Measurements from ENCODE around the gene ARL9.

The ARL9 gene

GRCh38 chr4:56466910-56467283 lies 38.7 kb upstream of the ARL9 start:
- peaks cover 17% of the 10 kb centered on the region for H3K4me1 ChIP-seq (ENCODE audit: low read length)
- TF ChIP-seq EZH2 (optimal IDR thresholded peaks at IDR 0.05; ENCODE audit: low read depth, low read length) (no peak), CTCF (IDR thresholded peaks at IDR 0.05; ENCODE audit: low read length) (no peak), EZH2phosphoT487 (IDR thresholded peaks at IDR 0.05; ENCODE audit: low read length) (no peak)

GRCh38 chr4:56467284-56468096 lies 38.1 kb upstream of the ARL9 start, which contains the start of gene SRP72:
Gene SRP72 (plus strand): TSS chr4:56467617. CDS start chr4:56467636, 19 bp downstream.
- H3K36me3 ChIP-seq (replicated peaks; ENCODE audit: insufficient read depth, low read length) = peaks cover 5% of the 10 kb centered on the region; the same call in 1 of the 2 replicates
- no peaks in the 10 kb centered on the region for H4K20me1 ChIP-seq (ENCODE audit: insufficient read depth, low read length)
- no peaks in the 10 kb centered on the region for H3K9me3 ChIP-seq (replicated peaks; ENCODE audit: insufficient read depth, low read length)
- peak within 1 kb of the TSS; percentile 73 for H3K27ac ChIP-seq (ENCODE audit: low read length)
- no peaks in the 10 kb centered on the region for H3K27me3 ChIP-seq (replicated peaks; ENCODE audit: insufficient read depth, low read length)
- H3F3A ChIP-seq (ENCODE audit: insufficient read depth, low read length) = peaks cover 12% of the 10 kb centered on the region
- no peaks in the 10 kb centered on the region for H3K9me2 ChIP-seq (replicated peaks; ENCODE audit: insufficient read depth, low read length)
- H3K4me3 ChIP-seq (ENCODE audit: low read length) = peak within 1 kb of the TSS; percentile 94
- H3K4me2 ChIP-seq (ENCODE audit: low read depth, low read length) = peak within 1 kb of the TSS; percentile 70
- peaks cover 87% of the 10 kb centered on the region for H3K79me2 ChIP-seq (ENCODE audit: low read length)
- no peak for TF ChIP-seq EZH2 (optimal IDR thresholded peaks at IDR 0.05; ENCODE audit: low read depth, low read length)
- no peak for TF ChIP-seq EZH2phosphoT487 (IDR thresholded peaks at IDR 0.05; ENCODE audit: low read length)
- TF ChIP-seq CTCF (IDR thresholded peaks at IDR 0.05; ENCODE audit: low read length) = no peak
- peak; percentile 89 for DNase-seq
- peak within 1 kb of the TSS; percentile 91 for H2AFZ ChIP-seq (ENCODE audit: low read length)
- peaks cover 17% of the 10 kb centered on the region for H3K4me1 ChIP-seq (ENCODE audit: low read length)
- H3K9ac ChIP-seq (ENCODE audit: low read length) = peak within 1 kb of the TSS; percentile 90

More at GRCh38 chr4:56466910-56467283, 38.7 kb upstream of the ARL9 start:
- Histone ChIP-seq H3K9me2 (replicated peaks; ENCODE audit: insufficient read depth, low read length) (no peaks in the 10 kb centered on the region), H3K4me3 (ENCODE audit: low read length) (peak overlapping the region; percentile 94), H2AFZ (ENCODE audit: low read length) (peak overlapping the region; percentile 91), H3K79me2 (ENCODE audit: low read length) (peaks cover 89% of the 10 kb centered on the region), H4K20me1 (ENCODE audit: insufficient read depth, low read length) (no peaks in the 10 kb centered on the region), H3K27me3 (replicated peaks; ENCODE audit: insufficient read depth, low read length) (no peaks in the 10 kb centered on the region), H3K9ac (ENCODE audit: low read length) (peak overlapping the region; percentile 90), H3K4me2 (ENCODE audit: low read depth, low read length) (peak overlapping the region; percentile 70), H3K27ac (ENCODE audit: low read length) (peak overlapping the region; percentile 73; the same call in 1 of the 2 replicates), H3K36me3 (replicated peaks; ENCODE audit: insufficient read depth, low read length) (peaks cover 4% of the 10 kb centered on the region; the same call in 1 of the 2 replicates), H3F3A (ENCODE audit: insufficient read depth, low read length) (peaks cover 12% of the 10 kb centered on the region), H3K9me3 (replicated peaks; ENCODE audit: insufficient read depth, low read length) (no peaks in the 10 kb centered on the region)
- no peak for DNase-seq

GRCh38 chr4:56468097-56468422 lies 37.5 kb upstream of the ARL9 start:
- no peaks in the 10 kb centered on the region for H3K9me3 ChIP-seq (replicated peaks; ENCODE audit: insufficient read depth, low read length)
- H3K79me2 ChIP-seq (ENCODE audit: low read length) = peaks cover 90% of the 10 kb centered on the region
- no peak for TF ChIP-seq EZH2 (optimal IDR thresholded peaks at IDR 0.05; ENCODE audit: low read depth, low read length)
- TF ChIP-seq CTCF (IDR thresholded peaks at IDR 0.05; ENCODE audit: low read length) = no peak
- TF ChIP-seq EZH2phosphoT487 (IDR thresholded peaks at IDR 0.05; ENCODE audit: low read length) = no peak
- peak overlapping the region; percentile 59 for H3K4me2 ChIP-seq (ENCODE audit: low read depth, low read length)
- H2AFZ ChIP-seq (ENCODE audit: low read length) = peak overlapping the region; percentile 91
- H3K4me3 ChIP-seq (ENCODE audit: low read length) = peak overlapping the region; percentile 94
- peak; percentile 56 for DNase-seq
- peak overlapping the region; percentile 90 for H3K9ac ChIP-seq (ENCODE audit: low read length)
- peaks cover 17% of the 10 kb centered on the region for H3K4me1 ChIP-seq (ENCODE audit: low read length)
- H3F3A ChIP-seq (ENCODE audit: insufficient read depth, low read length) = peaks cover 12% of the 10 kb centered on the region
- peak overlapping the region; percentile 73 for H3K27ac ChIP-seq (ENCODE audit: low read length)
- no peaks in the 10 kb centered on the region for H4K20me1 ChIP-seq (ENCODE audit: insufficient read depth, low read length)
- peaks cover 5% of the 10 kb centered on the region; the same call in 1 of the 2 replicates for H3K36me3 ChIP-seq (replicated peaks; ENCODE audit: insufficient read depth, low read length)
- H3K27me3 ChIP-seq (replicated peaks; ENCODE audit: insufficient read depth, low read length) = no peaks in the 10 kb centered on the region
- H3K9me2 ChIP-seq (replicated peaks; ENCODE audit: insufficient read depth, low read length) = no peaks in the 10 kb centered on the region
